Activated CD4-positive, alpha-beta T cell treated with anti-CD3 and anti-CD28 coated beads, Interleukin-2, amount 10 ng/mL, durations not matched to agents 7 days and 5 days (primary cell): Measurements from ENCODE around the gene MID1. TPM values are rescaled to one million over a fixed set of nuclear protein-coding genes. Genes with fewer than 3 reads are reported as not detected.

ENCODE experiments used
- CTCF ChIA-PET: fragments of 350-600 bp; sonication (Branson Sonifier 250); formaldehyde crosslinking; loops from one replicate; lab custom pipeline; 2021; ENCODE audit warnings: antibody characterized with exemption; lab: Charles Lee
- POLR2A ChIA-PET: fragments of 350-600 bp; sonication (Branson Sonifier 250); formaldehyde crosslinking; loops from one replicate; lab custom pipeline; 2021; ENCODE audit warnings: antibody characterized with exemption; lab: Charles Lee
- DNase-seq: peaks from one replicate; pipeline ENCODE4 v3.0.0-alpha.2; 2020
- H3K27ac Mint-ChIP-seq: one replicate; pipeline ENCODE4 v1.8.0; 2021; ENCODE audit warnings: mild to moderate bottlenecking, moderate library complexity, mixed read lengths
- H3K27me3 Mint-ChIP-seq: one replicate; pipeline ENCODE4 v1.8.0; 2021; ENCODE audit warnings: mixed read lengths
- H3K36me3 Mint-ChIP-seq: one replicate; pipeline ENCODE4 v1.8.0; 2021; ENCODE audit warnings: low read depth, mixed read lengths
- H3K4me1 Mint-ChIP-seq: one replicate; pipeline ENCODE4 v1.8.0; 2021; ENCODE audit warnings: mixed read lengths
- H3K4me3 Mint-ChIP-seq: one replicate; pipeline ENCODE4 v1.8.0; 2021; ENCODE audit warnings: mild to moderate bottlenecking, moderate library complexity, mixed read lengths
- H3K9me3 Mint-ChIP-seq: one replicate; pipeline ENCODE4 v1.8.0; 2021; ENCODE audit warnings: mixed read lengths
- total RNA-seq, 2 experiments: library from RNA; stranded (reverse); gene quantifications; one replicate each; pipeline ENCODE4 v1.2.3, GENCODE V29; 2021

Gene MID1
- total RNA-seq, 2 experiments from 2014 or later = 0.22 to 0.23 TPM

DNA sequence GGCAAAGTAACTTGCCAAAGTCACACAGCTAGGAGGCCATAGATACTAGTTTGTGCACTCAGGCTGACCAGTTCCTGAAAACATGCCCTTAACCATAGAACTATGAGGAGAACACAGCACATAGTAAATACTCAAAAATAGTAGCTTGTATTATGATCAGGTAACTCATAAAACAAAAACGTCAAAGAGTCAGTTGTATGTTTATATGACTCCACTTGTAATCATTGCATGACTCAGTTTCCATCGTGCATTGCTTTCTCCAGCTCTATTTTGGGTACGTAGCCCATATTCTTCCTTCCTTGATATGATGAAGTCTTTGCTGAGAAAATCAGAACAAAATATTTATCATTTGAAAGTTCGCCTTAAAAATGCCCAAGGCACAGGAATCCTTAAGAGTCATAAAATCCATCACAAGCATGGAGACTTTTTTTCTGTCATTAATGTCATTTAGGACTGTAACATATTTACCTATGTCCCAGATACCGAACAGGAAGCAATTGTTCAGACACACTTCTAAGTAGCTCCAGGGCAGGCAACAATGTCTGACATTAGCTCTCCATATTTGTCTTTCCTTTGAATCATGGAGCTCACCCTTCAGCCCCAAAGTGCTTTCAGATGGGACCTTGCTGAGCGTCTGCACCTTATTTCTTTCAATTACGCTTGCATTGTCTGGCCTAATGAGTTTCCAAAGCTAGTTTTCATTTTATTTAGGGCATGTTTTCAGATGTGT lies 11.2 kb upstream of the MID1 start:
- peaks cover 2% of the 10 kb centered on the region for H3K27me3 Mint-ChIP-seq
- H3K4me1 Mint-ChIP-seq = no peaks in the 10 kb centered on the region
- H3K9me3 Mint-ChIP-seq = no peaks in the 10 kb centered on the region
- no peak overlapping the region for H3K27ac Mint-ChIP-seq
- POLR2A ChIA-PET = no interaction called here
- no peaks in the 10 kb centered on the region for H3K36me3 Mint-ChIP-seq
- CTCF ChIA-PET = interaction anchor here (1.0 kb wide), 1 partner anchor 20 kb away, joined by 3 read pairs; no protein-coding TSS in a partner anchor
- no peak overlapping the region for H3K4me3 Mint-ChIP-seq
- no peak for DNase-seq

DNA sequence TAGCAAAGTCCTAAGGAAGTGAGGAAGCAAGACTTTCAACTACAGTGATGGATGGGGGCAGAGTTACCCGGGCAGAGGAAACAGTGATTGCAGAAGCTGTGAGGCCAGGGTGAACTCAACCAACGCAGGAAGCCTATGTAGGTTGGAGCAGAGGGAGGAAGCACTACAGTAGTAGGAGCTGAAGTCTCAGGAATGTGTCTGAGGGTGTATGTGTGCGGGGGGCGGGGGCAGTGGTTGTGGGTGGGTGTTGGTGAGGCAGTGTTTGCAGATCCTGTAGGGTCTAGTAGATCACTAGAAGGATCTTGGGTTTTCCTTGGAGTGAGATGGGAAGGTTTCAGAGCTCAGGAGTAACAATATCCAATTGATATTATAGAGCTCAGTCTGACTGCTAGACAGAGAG lies 9.9 kb upstream of the MID1 start:
- DNase-seq = no peak
- H3K36me3 Mint-ChIP-seq = no peaks in the 10 kb centered on the region
- ChIA-PET POLR2A (no interaction called here), CTCF (no interaction called here)
- no peak overlapping the region for H3K4me3 Mint-ChIP-seq
- no peaks in the 10 kb centered on the region for H3K4me1 Mint-ChIP-seq
- peaks cover 2% of the 10 kb centered on the region for H3K27me3 Mint-ChIP-seq
- no peak overlapping the region for H3K27ac Mint-ChIP-seq
- H3K9me3 Mint-ChIP-seq = no peaks in the 10 kb centered on the region

DNA sequence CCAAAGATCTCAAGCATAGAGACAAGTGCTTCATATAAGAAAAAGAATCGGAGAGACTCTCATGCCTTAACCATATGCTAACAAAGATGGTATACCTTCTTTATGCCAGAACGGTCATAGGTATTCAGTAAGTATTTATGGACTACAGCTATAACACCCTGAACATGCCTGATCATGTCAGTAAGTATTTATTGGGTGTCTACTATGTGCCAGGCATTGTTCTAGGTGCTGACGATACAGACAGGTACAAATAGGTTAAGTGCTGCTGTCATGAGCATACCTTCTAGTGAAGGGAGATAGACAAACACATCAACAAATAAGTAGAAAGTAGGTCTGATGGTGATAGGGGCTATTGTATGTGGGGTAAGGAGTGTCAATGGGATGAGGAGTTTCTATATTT lies 9.5 kb upstream of the MID1 start:
- Mint-ChIP-seq H3K4me3 (no peak overlapping the region), H3K27ac (no peak overlapping the region), H3K27me3 (peaks cover 2% of the 10 kb centered on the region), H3K9me3 (no peaks in the 10 kb centered on the region), H3K36me3 (no peaks in the 10 kb centered on the region), H3K4me1 (no peaks in the 10 kb centered on the region)
- CTCF ChIA-PET = no interaction called here
- POLR2A ChIA-PET = no interaction called here
- no peak for DNase-seq

- Mint-ChIP-seq H3K36me3 (no peaks in the 10 kb centered on the region), H3K4me3 (no peak overlapping the region), H3K4me1 (no peaks in the 10 kb centered on the region), H3K27ac (no peak overlapping the region), H3K9me3 (no peaks in the 10 kb centered on the region), H3K27me3 (peaks cover 2% of the 10 kb centered on the region)
- POLR2A ChIA-PET = no interaction called here
- no peak for DNase-seq
- CTCF ChIA-PET = no interaction called here
These were observed 8.5 kb upstream of the MID1 start for GRCh38 chrX:10628906-10629305.

- Mint-ChIP-seq H3K4me1 (peaks cover 4% of the 10 kb centered on the region), H3K27me3 (peaks cover 26% of the 10 kb centered on the region), H3K4me3 (no peak overlapping the region), H3K36me3 (no peaks in the 10 kb centered on the region), H3K27ac (no peak overlapping the region), H3K9me3 (no peaks in the 10 kb centered on the region)
- CTCF ChIA-PET = interaction anchor here (0.7 kb wide), 1 partner anchor 67 kb away, joined by 3 read pairs; no protein-coding TSS in a partner anchor
- POLR2A ChIA-PET = no interaction called here
- DNase-seq = no peak
These were observed 1.8 kb upstream of the MID1 start for GRCh38 chrX:10622197-10622596.

DNA sequence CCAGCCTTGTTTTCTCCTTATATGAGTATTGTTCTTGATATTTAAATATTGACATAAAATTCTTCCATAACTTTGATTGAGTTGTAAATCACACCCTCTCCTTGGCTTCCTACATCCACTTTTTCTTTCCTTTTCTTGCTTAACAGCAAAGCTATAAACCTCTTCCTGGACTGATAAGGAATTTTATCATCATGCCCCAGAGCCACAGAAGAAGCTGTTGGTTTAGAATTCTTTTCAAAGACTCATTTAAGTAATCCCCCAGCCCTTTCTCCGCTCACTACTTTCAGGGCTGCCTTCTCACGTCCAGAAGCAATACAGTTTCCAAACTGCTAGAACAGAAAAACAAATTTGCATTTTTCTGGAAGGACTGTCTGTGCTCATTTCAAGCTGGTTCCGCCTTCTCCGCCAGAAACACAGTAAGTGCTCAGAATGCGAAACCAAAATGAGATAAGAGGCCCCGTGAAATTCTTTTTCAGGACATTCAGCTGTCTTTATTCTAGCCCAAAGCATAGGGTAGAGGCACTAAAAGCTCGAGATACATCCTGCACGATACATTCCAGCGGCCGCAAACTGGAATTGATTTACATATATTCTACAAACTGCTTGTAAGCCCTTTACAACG lies 849 bp downstream of the MID1 start:
- Mint-ChIP-seq H3K36me3 (no peaks in the 10 kb centered on the region), H3K4me1 (peaks cover 4% of the 10 kb centered on the region), H3K9me3 (no peaks in the 10 kb centered on the region), H3K27me3 (peaks cover 28% of the 10 kb centered on the region), H3K4me3 (no peak overlapping the region), H3K27ac (no peak overlapping the region)
- ChIA-PET CTCF (no interaction called here), POLR2A (no interaction called here)
- no peak for DNase-seq

GRCh38 chrX:10618961-10619360 lies 1.4 kb downstream of the MID1 start:
- CTCF ChIA-PET = no interaction called here

GRCh38 chrX:10617999-10618351 lies 2.4 kb downstream of the MID1 start:
- DNase-seq = no peak
- CTCF ChIA-PET = no interaction called here

More at GRCh38 chrX:10618961-10619360, 1.4 kb downstream of the MID1 start:
- Mint-ChIP-seq H3K4me1 (peaks cover 4% of the 10 kb centered on the region), H3K27me3 (peaks cover 28% of the 10 kb centered on the region), H3K36me3 (no peaks in the 10 kb centered on the region), H3K4me3 (no peak overlapping the region), H3K9me3 (no peaks in the 10 kb centered on the region), H3K27ac (no peak overlapping the region)
- POLR2A ChIA-PET = no interaction called here
- DNase-seq = no peak

GRCh38 chrX:10617186-10617998 lies 3.0 kb downstream of the MID1 start:
- H3K36me3 Mint-ChIP-seq = no peaks in the 10 kb centered on the region
- H3K4me3 Mint-ChIP-seq = no peak overlapping the region
- no peaks in the 10 kb centered on the region for H3K9me3 Mint-ChIP-seq
- peaks cover 4% of the 10 kb centered on the region for H3K4me1 Mint-ChIP-seq
- peaks cover 27% of the 10 kb centered on the region for H3K27me3 Mint-ChIP-seq
- no peak for DNase-seq
- ChIA-PET CTCF (no interaction called here), POLR2A (no interaction called here)
- H3K27ac Mint-ChIP-seq = no peak overlapping the region

More at GRCh38 chrX:10617999-10618351, 2.4 kb downstream of the MID1 start:
- H3K4me1 Mint-ChIP-seq = peaks cover 4% of the 10 kb centered on the region
- POLR2A ChIA-PET = no interaction called here
- H3K4me3 Mint-ChIP-seq = no peak overlapping the region
- H3K9me3 Mint-ChIP-seq = no peaks in the 10 kb centered on the region
- H3K27ac Mint-ChIP-seq = no peak overlapping the region
- H3K36me3 Mint-ChIP-seq = no peaks in the 10 kb centered on the region
- peaks cover 28% of the 10 kb centered on the region for H3K27me3 Mint-ChIP-seq

DNA sequence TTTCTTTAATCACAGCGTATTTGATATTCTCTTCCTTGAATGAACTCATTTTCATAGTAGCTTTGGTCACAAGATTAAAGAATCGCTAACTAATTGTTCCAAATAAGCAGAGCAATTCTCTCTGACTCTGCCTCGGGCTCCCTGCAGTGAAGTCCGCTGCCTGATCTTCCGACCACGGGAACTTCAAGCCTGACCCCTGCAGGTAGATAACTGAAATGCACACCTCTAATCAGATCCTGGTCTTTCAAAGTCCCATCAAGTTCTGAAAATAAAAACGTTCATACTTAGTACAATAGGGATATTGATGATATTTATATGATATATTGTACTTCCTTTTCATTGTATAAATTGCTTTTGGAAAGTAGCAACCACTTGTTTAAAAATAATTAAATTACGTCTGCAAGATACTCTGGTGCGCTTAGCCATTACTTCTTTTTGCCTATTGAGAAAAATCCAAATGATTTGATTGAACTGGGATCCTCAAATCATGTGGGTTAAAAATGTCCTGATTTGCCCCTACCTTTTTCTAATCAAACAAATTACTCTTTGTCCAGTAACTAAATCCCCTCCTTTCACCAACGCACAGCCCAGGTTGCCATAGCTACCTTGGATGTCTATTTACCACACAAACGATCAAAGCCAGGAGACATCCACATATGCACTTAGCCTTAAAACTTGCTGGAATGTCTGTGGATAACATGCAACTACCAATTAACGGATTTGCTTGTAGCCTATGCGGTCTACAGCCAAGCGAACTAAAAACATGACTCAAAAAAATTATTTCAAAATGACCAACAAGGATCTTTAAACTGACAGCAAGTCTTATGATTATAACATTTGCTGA lies 4.2 kb downstream of the MID1 start:
- Mint-ChIP-seq H3K36me3 (no peaks in the 10 kb centered on the region), H3K27me3 (peaks cover 25% of the 10 kb centered on the region), H3K4me1 (peaks cover 4% of the 10 kb centered on the region), H3K27ac (no peak overlapping the region), H3K4me3 (no peak overlapping the region), H3K9me3 (no peaks in the 10 kb centered on the region)
- POLR2A ChIA-PET = no interaction called here
- DNase-seq = no peak
- CTCF ChIA-PET = no interaction called here

- DNase-seq = no peak
- H3K9me3 Mint-ChIP-seq = no peaks in the 10 kb centered on the region
- H3K4me3 Mint-ChIP-seq = no peak overlapping the region
- ChIA-PET POLR2A (no interaction called here), CTCF (no interaction called here)
- H3K27me3 Mint-ChIP-seq = peaks cover 3% of the 10 kb centered on the region
- no peak overlapping the region for H3K27ac Mint-ChIP-seq
- H3K4me1 Mint-ChIP-seq = no peaks in the 10 kb centered on the region
- H3K36me3 Mint-ChIP-seq = no peaks in the 10 kb centered on the region
These were observed 8.2 kb downstream of the MID1 start for GRCh38 chrX:10612215-10612614.

DNA sequence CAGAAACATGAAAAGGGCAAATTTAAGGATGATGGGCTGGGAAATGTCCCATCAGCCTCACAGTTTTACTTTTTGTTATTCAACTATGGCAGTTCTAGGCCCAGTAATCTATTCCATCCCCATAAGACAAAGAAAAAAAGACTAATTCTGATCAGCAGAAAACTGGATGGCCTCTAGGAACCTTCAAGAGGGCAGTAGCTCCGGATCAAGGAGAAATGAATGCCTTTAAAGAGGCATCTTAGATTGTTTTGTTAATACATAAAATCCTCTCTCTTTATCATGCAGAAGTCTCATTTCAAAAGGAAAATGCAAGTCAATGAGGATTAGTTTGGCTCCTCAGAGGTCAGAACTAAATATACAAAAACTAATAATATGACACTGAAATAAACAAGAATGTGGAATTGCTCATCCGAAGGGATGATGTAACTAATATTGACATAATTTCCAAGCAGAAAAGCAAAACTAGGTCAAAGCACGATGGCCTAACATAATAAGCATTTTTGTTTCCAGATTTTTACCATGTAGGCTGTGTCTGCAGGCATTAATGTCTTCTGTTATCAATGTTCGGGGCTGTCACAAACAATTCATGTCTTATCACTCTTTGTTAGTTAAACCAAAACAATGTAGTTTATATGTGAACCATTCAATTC lies 8.8 kb downstream of the MID1 start:
- ChIA-PET CTCF (no interaction called here), POLR2A (no interaction called here)
- Mint-ChIP-seq H3K4me1 (no peaks in the 10 kb centered on the region), H3K9me3 (no peaks in the 10 kb centered on the region), H3K27me3 (peaks cover 3% of the 10 kb centered on the region), H3K4me3 (no peak overlapping the region), H3K27ac (no peak overlapping the region), H3K36me3 (no peaks in the 10 kb centered on the region)
- no peak for DNase-seq
